GM18507 (cell line): ENCODE results near the gene LLGL1.
"Not testable (repeated sequence)": the region's sequence is repeated elsewhere in the genome, so short reads cannot be mapped to it uniquely, and the experiment has no call there.

ENCODE experiments used
- DNase-seq: peaks from one replicate; pipeline ENCODE4 v3.0.0; 2011; ENCODE audit warnings: low read depth; ENCODE audit not compliant: insufficient read length; ENCODE audit errors: extremely low spot score
- FAIRE-seq: peaks from 2 replicates; lab custom pipeline; 2011; peaks lifted over from hg19 to GRCh38; lab: Jason Lieb, UNC

LLGL1 gene

GRCh38 chr17:18191236-18191667, 34.2 kb upstream of the LLGL1 start:
- FAIRE-seq (no peak), DNase-seq (no peak)

- DNase-seq (no peak), FAIRE-seq (no peak)
These were observed 33.5 kb upstream of the LLGL1 start for GRCh38 chr17:18191967-18192366.

- DNase-seq (no peak), FAIRE-seq (no peak)
These were observed 31.0 kb upstream of the LLGL1 start for GRCh38 chr17:18194394-18194793.

DNA sequence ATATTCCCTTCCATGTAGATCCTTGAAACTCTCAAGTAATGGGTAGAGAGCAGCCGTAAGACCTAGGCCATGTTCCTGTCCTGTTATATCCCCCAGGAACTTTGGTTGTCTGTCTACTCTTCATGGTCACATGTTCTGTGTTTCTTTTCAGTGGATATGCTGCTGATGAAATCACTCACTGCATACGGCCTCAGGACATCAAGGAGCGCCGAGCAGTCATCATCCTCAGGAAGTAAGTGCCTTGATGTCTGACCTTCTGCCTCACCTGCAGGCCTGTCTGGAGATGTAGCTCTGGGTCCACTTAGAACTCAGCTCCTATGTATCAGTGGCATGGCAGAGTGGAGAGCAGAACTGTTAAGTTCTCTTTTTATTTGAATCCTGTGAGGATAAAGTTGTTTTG, 30.6 kb upstream of the LLGL1 start:
- DNase-seq, result no peak
- FAIRE-seq, result no peak

DNA sequence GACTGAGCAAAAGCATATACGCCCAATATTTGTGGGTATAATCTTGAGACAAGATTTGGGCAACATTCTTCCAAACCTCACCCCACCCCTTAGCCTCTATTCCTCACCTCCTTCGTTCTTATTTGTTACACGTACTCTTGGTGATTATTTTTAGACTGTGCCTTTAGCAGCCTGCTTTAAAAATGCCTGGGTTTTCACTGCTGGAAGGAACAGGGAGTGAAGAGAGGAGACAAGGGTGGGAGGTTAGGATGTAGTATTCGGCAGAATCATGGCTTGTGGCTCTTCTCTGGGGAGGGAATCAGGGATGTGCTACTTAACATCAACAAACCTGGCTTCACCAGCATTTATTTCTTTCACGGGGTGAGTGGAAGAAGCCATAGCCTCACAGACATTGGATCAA, 30.2 kb upstream of the LLGL1 start:
- no peak for DNase-seq
- no peak for FAIRE-seq

DNA sequence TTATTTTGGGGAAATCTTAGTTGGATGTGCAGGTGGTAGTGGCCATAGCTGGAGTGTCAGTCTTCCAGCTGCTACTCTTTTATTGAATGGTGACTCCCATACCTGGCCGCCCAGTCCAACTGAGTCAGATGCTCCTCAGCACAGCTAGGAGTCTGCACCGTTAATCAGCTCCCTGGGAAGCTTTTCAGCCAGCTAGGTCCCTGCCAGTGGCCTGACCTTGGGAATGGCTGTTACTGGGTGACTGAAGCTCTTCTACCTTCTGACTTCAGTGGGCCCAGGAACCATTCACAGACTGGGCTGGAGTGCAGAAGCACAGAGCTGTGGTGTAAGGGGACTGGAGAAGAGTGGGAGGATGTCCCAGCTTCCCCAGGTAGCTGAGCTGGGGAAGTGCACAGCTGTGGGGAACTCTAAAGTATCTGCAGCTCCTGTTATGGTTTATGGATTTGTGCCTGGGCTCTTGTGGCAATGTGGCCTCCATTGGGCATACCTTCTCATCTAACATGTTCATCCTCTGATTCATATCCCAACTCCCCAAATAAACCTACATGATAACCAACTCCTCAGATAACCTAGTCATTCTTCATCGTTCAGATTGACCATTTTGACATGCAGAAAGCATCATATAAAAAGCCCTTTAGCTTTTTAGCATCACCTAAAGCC, 27.8 kb upstream of the LLGL1 start:
- FAIRE-seq (no peak), DNase-seq (no peak)

- FAIRE-seq (no peak), DNase-seq (no peak)
These were observed 26.9 kb upstream of the LLGL1 start for GRCh38 chr17:18198530-18198929.

DNA sequence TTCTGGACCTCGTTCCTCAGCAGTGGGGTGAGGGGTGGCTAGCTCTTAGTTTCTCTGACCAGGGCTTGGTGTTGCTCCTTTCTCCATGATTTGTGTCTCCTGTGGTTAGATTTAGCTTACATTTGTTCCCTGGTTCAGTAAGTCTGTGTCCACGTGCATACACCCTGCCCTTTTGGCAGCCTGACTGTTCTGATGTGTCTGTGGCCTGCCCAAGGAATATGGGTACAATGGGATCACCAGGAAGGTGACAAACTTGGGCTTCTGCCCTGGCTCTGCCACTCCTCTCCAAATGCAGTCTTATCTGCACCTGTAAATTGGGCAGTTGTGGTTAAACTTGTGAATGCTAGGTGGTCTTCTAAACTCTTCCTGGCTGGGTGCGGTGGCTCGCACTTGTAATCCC, 24.3 kb upstream of the LLGL1 start:
- FAIRE-seq, result no peak
- DNase-seq, result no peak

- FAIRE-seq (no peak), DNase-seq (no peak)
These were observed 22.1 kb upstream of the LLGL1 start for GRCh38 chr17:18203308-18203707.

- FAIRE-seq, result no peak
These were observed 19.6 kb upstream of the LLGL1 start for GRCh38 chr17:18205861-18206260.

GRCh38 chr17:18206962-18207361, 18.5 kb upstream of the LLGL1 start:
- FAIRE-seq (no peak), DNase-seq (no peak)

More at GRCh38 chr17:18205861-18206260, 19.6 kb upstream of the LLGL1 start:
- DNase-seq, result no peak

DNA sequence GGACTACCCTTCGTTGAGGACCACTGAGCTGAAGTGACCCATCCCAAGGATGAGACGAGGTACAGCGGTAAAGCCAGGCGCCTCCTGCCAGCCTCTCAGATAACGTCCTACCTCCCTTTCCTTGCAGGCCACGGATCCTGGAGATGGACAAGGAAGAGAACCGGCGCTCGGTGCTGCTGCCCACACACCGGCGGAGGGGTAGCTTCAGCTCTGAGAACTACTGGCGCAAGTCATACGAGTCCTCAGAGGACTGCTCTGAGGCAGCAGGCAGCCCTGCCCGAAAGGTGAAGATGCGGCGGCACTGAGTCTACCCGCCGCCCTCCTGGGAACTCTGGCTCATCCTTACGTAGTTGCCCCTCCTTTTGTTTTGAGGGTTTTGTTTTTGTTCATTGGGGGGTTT, 17.3 kb upstream of the LLGL1 start:
- DNase-seq, result no peak
- FAIRE-seq, result no peak

DNA sequence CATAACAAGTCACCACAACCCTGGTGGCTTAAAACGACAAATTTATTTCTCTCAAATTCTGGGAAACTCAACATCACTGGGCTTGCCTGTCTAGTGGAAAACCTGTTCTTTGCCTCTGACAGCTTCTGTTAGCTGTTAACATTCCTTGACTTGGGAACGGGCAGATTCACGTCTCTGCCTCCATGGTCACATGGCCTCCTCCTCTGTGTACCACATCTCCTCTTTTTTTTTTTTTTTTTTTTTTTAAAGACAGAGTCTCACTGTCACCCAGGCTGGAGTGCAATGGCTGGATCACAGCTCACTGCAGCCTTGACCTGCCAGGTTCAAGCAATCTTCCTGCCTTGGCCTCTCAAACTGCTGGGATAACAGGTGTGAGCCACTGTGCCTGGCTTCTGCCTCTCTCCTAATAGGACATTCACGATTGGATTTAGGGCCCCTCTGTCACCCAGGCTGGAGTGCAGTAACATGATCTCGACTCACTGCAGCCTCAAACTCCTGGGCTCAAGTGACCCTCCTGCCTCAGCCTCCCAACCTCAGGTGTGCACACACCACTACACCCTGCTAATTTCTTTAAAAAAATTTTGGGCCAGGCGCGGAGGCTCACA, 11.7 kb upstream of the LLGL1 start:
- DNase-seq (no peak), FAIRE-seq (no peak)

GRCh38 chr17:18216906-18217305, 8.5 kb upstream of the LLGL1 start:
- DNase-seq, FAIRE-seq: not testable (repeated sequence)

- peak; percentile 86 for FAIRE-seq
These were observed 7.9 kb upstream of the LLGL1 start for GRCh38 chr17:18217412-18218015.

GRCh38 chr17:18218756-18219415, 6.5 kb upstream of the LLGL1 start:
- DNase-seq (no peak), FAIRE-seq (no peak)

More at GRCh38 chr17:18217412-18218015, 7.9 kb upstream of the LLGL1 start:
- peak; percentile 75 for DNase-seq

DNA sequence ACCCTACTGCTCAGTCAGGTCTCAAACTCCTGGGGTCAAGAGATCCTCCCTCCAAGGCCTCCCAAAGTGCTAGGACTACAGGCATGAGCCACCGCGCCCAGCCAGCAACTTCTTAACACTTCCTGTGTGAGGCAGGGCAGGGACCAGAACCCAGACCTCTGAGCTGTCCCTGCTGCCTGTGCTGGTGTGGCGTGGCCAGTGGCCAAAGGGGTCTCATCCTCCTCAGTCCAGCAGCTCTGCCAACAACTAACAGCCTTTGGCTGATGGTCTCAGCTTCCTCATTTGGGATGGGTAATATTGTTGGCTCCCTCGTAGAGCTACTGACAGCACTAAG, 1.4 kb upstream of the LLGL1 start:
- FAIRE-seq, result no peak
- no peak for DNase-seq

GRCh38 chr17:18224387-18225120, 881 bp upstream of the LLGL1 start:
- FAIRE-seq (no peak), DNase-seq (no peak)

DNA sequence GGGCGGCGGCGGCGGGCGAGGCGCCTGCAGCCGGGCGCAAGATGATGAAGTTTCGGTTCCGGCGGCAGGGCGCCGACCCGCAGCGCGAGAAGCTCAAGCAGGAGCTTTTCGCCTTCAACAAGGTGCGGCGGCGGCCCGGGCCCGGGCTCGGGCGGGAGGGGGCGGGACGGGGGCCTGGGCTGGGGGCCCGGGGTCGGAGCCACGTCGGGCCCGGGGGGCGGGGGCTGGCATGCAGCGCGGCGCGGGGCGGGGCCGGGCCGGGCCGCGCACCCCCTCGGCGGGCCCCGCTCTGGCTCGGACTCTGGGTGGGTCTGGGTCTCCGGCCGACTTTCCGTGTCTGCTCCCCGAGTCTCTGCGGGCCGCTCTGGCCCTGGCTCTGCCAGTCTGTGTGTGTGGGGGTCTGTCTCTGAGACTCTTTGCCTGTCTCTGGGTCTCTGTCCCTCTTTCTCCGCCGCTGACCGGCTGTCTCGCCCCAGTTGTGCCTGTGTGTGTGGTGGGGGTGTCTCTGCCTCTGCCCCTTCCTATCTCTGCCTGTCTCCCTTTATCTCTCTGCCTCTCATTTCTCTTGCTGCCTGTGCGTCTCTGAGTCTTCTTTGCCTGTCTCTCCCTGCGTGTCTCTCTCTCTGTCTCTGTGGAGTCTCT, 328 bp downstream of the LLGL1 start:
- FAIRE-seq (no peak), DNase-seq (no peak)
